Smooth muscle cell (in vitro differentiated cells): ENCODE data around the gene EPS8L1. TPM values are rescaled to one million over a fixed set of nuclear protein-coding genes. Genes with fewer than 3 reads are reported as not detected.

ENCODE experiments used
- DNase-seq: peaks from one replicate; lab custom pipeline; 2025; ENCODE audit not compliant: unreplicated experiment; lab: John Stamatoyannopoulos, UW
- H2AFZ ChIP-seq: fragments of 200-600 bp; sonication (generic); 2 replicates; pipeline ENCODE4 v1.6.0; 2016; ENCODE audit warnings: antibody characterized with exemption, low read depth, mild to moderate bottlenecking
- H3F3A ChIP-seq: fragments of 200-600 bp; sonication (generic); 2 replicates; pipeline ENCODE4 v1.6.0; 2017; ENCODE audit warnings: antibody characterized with exemption, low read depth
- H3K27ac ChIP-seq: fragments of 200-600 bp; sonication (generic); 2 replicates; pipeline ENCODE4 v1.5.1; 2016; ENCODE audit warnings: low read depth, mild to moderate bottlenecking
- H3K27me3 ChIP-seq: fragments of 200-600 bp; sonication (generic); 2 replicates; pipeline ENCODE4 v1.6.1; 2016; ENCODE audit warnings: low read depth, mild to moderate bottlenecking
- H3K36me3 ChIP-seq: fragments of 200-600 bp; sonication (generic); 2 replicates; pipeline ENCODE4 v1.5.1; 2016; ENCODE audit warnings: low read depth
- H3K4me1 ChIP-seq: fragments of 200-600 bp; sonication (generic); 2 replicates; pipeline ENCODE4 v1.5.1; 2016; ENCODE audit warnings: low read depth
- H3K4me2 ChIP-seq: fragments of 200-600 bp; sonication (generic); 2 replicates; pipeline ENCODE4 v1.6.0; 2016; ENCODE audit warnings: mild to moderate bottlenecking
- H3K4me3 ChIP-seq: fragments of 200-600 bp; sonication (generic); 2 replicates; pipeline ENCODE4 v1.5.1; 2016; ENCODE audit warnings: mild to moderate bottlenecking
- H3K79me2 ChIP-seq: fragments of 200-600 bp; sonication (generic); 2 replicates; pipeline ENCODE4 v1.6.0; 2016; ENCODE audit warnings: low read depth, mild to moderate bottlenecking
- H3K9ac ChIP-seq: fragments of 200-600 bp; sonication (generic); 2 replicates; pipeline ENCODE4 v1.6.0; 2016; ENCODE audit warnings: low read depth
- H3K9me3 ChIP-seq: fragments of 200-600 bp; sonication (generic); replicated peaks from 2 replicates; pipeline ENCODE4 v1.5.1; 2016; ENCODE audit warnings: low read depth
- H4K20me1 ChIP-seq: fragments of 200-600 bp; sonication (generic); 2 replicates; pipeline ENCODE4 v1.6.0; 2016; ENCODE audit warnings: low read depth
- CTCF ChIP-seq: fragments of 200-600 bp; sonication (generic); IDR thresholded peaks from 2 replicates; pipeline ENCODE4 v1.5.1; 2017; ENCODE audit warnings: borderline replicate concordance, mild to moderate bottlenecking, antibody characterized with exemption; ENCODE audit not compliant: insufficient read depth, poor library complexity, severe bottlenecking
- WGBS: methylation state at CpG from one replicate; pipeline ENCODE4 v1.1.7; 2016; ENCODE audit warnings: low lambda C conversion rate; 5-methylcytosine and 5-hydroxymethylcytosine counted together
- microRNA-seq: library from miRNA; unstranded; fragments of <30 nt; microRNA quantifications from one replicate; pipeline ENCODE4, GENCODE V29; 2016; ENCODE audit warnings: borderline number of aligned reads
- polyA plus RNA-seq: library from polyadenylated mRNA; unstranded; fragments of >200 nt; fragmentation: Nextera tagmentation; extraction: Ambion mirVana; gene quantifications from 2 replicates; pipeline ENCODE4 v1.2.1, GENCODE V29; 2016
- small RNA-seq: library from RNA; depleted of rRNA; stranded (forward); fragments of <200 nt; gene quantifications from one replicate; pipeline ENCODE3, GENCODE V24; 2014
- total RNA-seq: library from RNA; depleted of rRNA; stranded (reverse); fragments of >200 nt; gene quantifications from 2 replicates; pipeline ENCODE4 v1.2.3, GENCODE V29; 2014

Gene EPS8L1
- total and polyA plus RNA-seq, 2 experiments from 2014 or later = 16.8 to 32.9 TPM

DNA sequence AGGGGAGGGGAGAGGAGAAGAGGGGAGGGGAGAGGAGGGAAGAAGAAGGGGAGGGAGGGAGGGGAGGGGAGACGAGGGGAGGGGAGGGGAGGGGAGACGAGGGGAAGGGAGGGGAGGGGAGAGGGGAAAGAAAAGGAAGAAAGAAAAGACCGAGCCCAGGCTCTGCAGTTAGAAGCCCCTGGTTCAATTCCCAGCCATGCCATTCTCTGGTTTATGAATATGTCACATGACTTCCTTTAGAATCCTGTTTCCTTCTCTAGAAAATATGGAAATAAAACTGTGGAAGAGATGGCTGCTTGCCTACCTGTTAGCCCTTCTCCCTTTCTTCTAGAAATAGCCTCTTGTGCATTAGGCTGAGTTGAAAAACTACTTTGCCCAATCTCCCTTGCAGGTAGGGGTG is 59.1 kb downstream of the EPS8L1 start:
- no peaks in the 10 kb centered on the region for H3K36me3 ChIP-seq
- H3K4me3 ChIP-seq = no peak overlapping the region
- no peaks in the 10 kb centered on the region for H3K27me3 ChIP-seq
- no peaks in the 10 kb centered on the region for H3K4me1 ChIP-seq
- WGBS = 67% methylated on average over 1 of the region's 3 CpGs
- H3K9ac ChIP-seq = no peak overlapping the region
- no peak overlapping the region for H3K27ac ChIP-seq
- no peaks in the 10 kb centered on the region for H3K79me2 ChIP-seq
- no peak overlapping the region for H3K4me2 ChIP-seq
- H3F3A ChIP-seq = no peaks in the 10 kb centered on the region
- no peak for DNase-seq
- no peak overlapping the region for H2AFZ ChIP-seq
- no peak for TF ChIP-seq CTCF
- H3K9me3 ChIP-seq = no peaks in the 10 kb centered on the region
- no peaks in the 10 kb centered on the region for H4K20me1 ChIP-seq

DNA sequence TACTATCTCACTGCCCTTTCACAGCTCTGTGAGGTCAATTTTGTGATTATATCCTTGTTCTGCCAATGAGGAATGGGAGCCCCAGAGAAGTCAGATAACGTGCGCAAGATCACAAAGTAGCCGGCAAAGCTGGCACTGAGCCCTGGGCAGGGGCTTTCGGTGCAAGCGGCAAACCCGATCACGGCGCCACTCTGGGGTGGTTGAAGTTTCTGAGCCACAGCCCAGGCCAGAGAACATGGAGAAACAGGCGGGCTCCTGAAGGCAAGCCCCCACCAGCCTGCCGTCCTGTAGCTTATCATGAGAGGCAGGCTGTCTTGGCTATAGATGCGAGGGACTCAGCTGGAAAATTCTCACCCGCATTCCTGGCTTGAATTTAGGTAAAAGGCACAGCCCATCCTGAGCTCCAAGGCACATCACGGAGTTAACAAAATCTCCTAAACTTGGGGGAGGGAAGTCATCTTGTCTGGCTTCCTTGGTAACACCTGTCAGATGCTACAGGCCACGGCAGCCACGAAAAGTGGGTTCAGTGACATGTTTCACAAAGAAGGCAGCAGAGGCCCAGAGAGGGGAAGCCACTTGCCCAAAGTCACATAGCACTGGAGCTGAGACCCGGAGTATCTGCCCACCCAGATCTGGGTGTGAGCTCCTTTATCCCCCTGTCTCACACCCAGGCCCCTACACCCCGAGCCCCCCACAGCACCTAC is 60.9 kb downstream of the EPS8L1 start:
- TF ChIP-seq CTCF = no peak
- H3K36me3 ChIP-seq = no peaks in the 10 kb centered on the region
- H3F3A ChIP-seq = no peaks in the 10 kb centered on the region
- no peak overlapping the region for H3K9ac ChIP-seq
- H2AFZ ChIP-seq = no peak overlapping the region
- H3K4me3 ChIP-seq = no peak overlapping the region
- WGBS = 97% methylated on average over 17 of the region's 17 CpGs
- no peak for DNase-seq
- no peaks in the 10 kb centered on the region for H3K4me1 ChIP-seq
- no peak overlapping the region for H3K4me2 ChIP-seq
- no peaks in the 10 kb centered on the region for H4K20me1 ChIP-seq
- no peaks in the 10 kb centered on the region for H3K27me3 ChIP-seq
- no peaks in the 10 kb centered on the region for H3K79me2 ChIP-seq
- no peak overlapping the region for H3K27ac ChIP-seq
- no peaks in the 10 kb centered on the region for H3K9me3 ChIP-seq

Small RNA genes within 50 kb of the gene (microRNA-seq; reads per million reads assigned to microRNA genes)
- gene MIR7975 = not detected

Small RNA genes within 50 kb of the gene (small RNA-seq; reads per million reads assigned to genes)
- not detected for gene MIR7975

Other genes with a start within 250 kb of the EPS8L1 start
- not detected in 2 replicates for gene KIR2DS4, start 243.2 kb upstream of the EPS8L1 start, total RNA-seq
- gene KIR2DS4, start 243.2 kb upstream of the EPS8L1 start, polyA plus RNA-seq = not detected in 2 replicates
- gene KIR3DL2, start 225.4 kb upstream of the EPS8L1 start, total RNA-seq = not detected in 2 replicates
- not detected in 2 replicates for gene KIR3DL2, start 225.4 kb upstream of the EPS8L1 start, polyA plus RNA-seq
- gene FCAR, start 201.6 kb upstream of the EPS8L1 start, total RNA-seq = not detected in 2 replicates
- gene FCAR, start 201.6 kb upstream of the EPS8L1 start, polyA plus RNA-seq = not detected in 2 replicates
- gene NCR1, start 169.7 kb upstream of the EPS8L1 start, total RNA-seq = 1.7 TPM in 1 of 2 replicates, not detected in the other
- 0.64 TPM in 1 of 2 replicates, not detected in the other for gene NCR1, start 169.7 kb upstream of the EPS8L1 start, polyA plus RNA-seq
- 0.18 and 1.3 TPM in 2 replicates for gene NLRP7, start 128.3 kb upstream of the EPS8L1 start, total RNA-seq
- gene NLRP7, start 128.3 kb upstream of the EPS8L1 start, polyA plus RNA-seq = 0.29 and 1.7 TPM in 2 replicates
- 37.9 and 52.2 TPM in 2 replicates for gene NLRP2, start 109.5 kb upstream of the EPS8L1 start, total RNA-seq
- 13.7 and 42.5 TPM in 2 replicates for gene NLRP2, start 109.5 kb upstream of the EPS8L1 start, polyA plus RNA-seq
- gene GP6, start 37.6 kb upstream of the EPS8L1 start, total RNA-seq = 0.09 TPM in 1 of 2 replicates, not detected in the other
- 1.8 TPM in 1 of 2 replicates, not detected in the other for gene GP6, start 37.6 kb upstream of the EPS8L1 start, polyA plus RNA-seq
- gene RDH13, start 12.7 kb upstream of the EPS8L1 start, total RNA-seq = 7.8 and 13.5 TPM in 2 replicates
- gene RDH13, start 12.7 kb upstream of the EPS8L1 start, polyA plus RNA-seq = 9.1 and 21.4 TPM in 2 replicates
- gene PPP1R12C, start 41.8 kb downstream of the EPS8L1 start, total RNA-seq = 16.8 and 30.5 TPM in 2 replicates
- gene PPP1R12C, start 41.8 kb downstream of the EPS8L1 start, polyA plus RNA-seq = 26.1 and 32.1 TPM in 2 replicates
- gene TNNT1, start 73.3 kb downstream of the EPS8L1 start, total RNA-seq = 24.9 and 27.1 TPM in 2 replicates
- 24.5 and 54.0 TPM in 2 replicates for gene TNNT1, start 73.3 kb downstream of the EPS8L1 start, polyA plus RNA-seq
- not detected in 2 replicates for gene TNNI3, start 81.9 kb downstream of the EPS8L1 start, total RNA-seq
- gene TNNI3, start 81.9 kb downstream of the EPS8L1 start, polyA plus RNA-seq = 1.8 and 3.0 TPM in 2 replicates
- 0.76 and 1.3 TPM in 2 replicates for gene DNAAF3, start 90.7 kb downstream of the EPS8L1 start, total RNA-seq
- 0.97 and 1.4 TPM in 2 replicates for gene DNAAF3, start 90.7 kb downstream of the EPS8L1 start, polyA plus RNA-seq
- gene SYT5, start 104.4 kb downstream of the EPS8L1 start, total RNA-seq = not detected in 2 replicates
- 0.17 TPM in 1 of 2 replicates, not detected in the other for gene SYT5, start 104.4 kb downstream of the EPS8L1 start, polyA plus RNA-seq
- 0.18 and 0.31 TPM in 2 replicates for gene PTPRH, start 133.6 kb downstream of the EPS8L1 start, total RNA-seq
- gene PTPRH, start 133.6 kb downstream of the EPS8L1 start, polyA plus RNA-seq = 0.46 TPM in 1 of 2 replicates, not detected in the other
- gene TMEM86B, start 152.9 kb downstream of the EPS8L1 start, total RNA-seq = 1.7 and 2.1 TPM in 2 replicates
- gene TMEM86B, start 152.9 kb downstream of the EPS8L1 start, polyA plus RNA-seq = 2.6 and 3.3 TPM in 2 replicates
- 26.7 and 31.1 TPM in 2 replicates for gene PPP6R1, start 183.1 kb downstream of the EPS8L1 start, total RNA-seq
- 58.0 and 59.9 TPM in 2 replicates for gene PPP6R1, start 183.1 kb downstream of the EPS8L1 start, polyA plus RNA-seq
- 21.5 and 22.1 TPM in 2 replicates for gene HSPBP1, start 204.2 kb downstream of the EPS8L1 start, total RNA-seq
- 66.5 and 80.0 TPM in 2 replicates for gene HSPBP1, start 204.2 kb downstream of the EPS8L1 start, polyA plus RNA-seq
- gene BRSK1, start 208.1 kb downstream of the EPS8L1 start, total RNA-seq = 5.0 and 10.4 TPM in 2 replicates
- 3.0 and 3.3 TPM in 2 replicates for gene BRSK1, start 208.1 kb downstream of the EPS8L1 start, polyA plus RNA-seq
- gene TMEM150B, start 249.5 kb downstream of the EPS8L1 start, total RNA-seq = not detected in 2 replicates
- 0.22 TPM in 1 of 2 replicates, not detected in the other for gene TMEM150B, start 249.5 kb downstream of the EPS8L1 start, polyA plus RNA-seq